HepG2 (cell line): ENCODE results near the gene ACTN4. TPM values are rescaled to one million over a fixed set of nuclear protein-coding genes. Genes with fewer than 3 reads are reported as not detected.
A peak's percentile ranks its signal among the peaks of the same experiment; 100 is the strongest.

Experiments
- BORCS8-MEF2B ChIP-seq: sonication (generic); formaldehyde crosslinking; IDR thresholded peaks from 2 replicates; pipeline ENCODE4 v1.8.0; 2022; ENCODE audit warnings: mild to moderate bottlenecking, missing genetic modification reagents
- BRCA1 ChIP-seq: sonication (generic); formaldehyde crosslinking; IDR thresholded peaks from 2 replicates; pipeline ENCODE4 v1.4.0; 2020; ENCODE audit warnings: missing genetic modification reagents
- ELF3 ChIP-seq: IDR thresholded peaks from 2 replicates; pipeline ENCODE4 v1.6.1; 2016; ENCODE audit warnings: missing genetic modification reagents, missing compliant biosample characterization
- FIP1L1 ChIP-seq: fragments of 200-400 bp; formaldehyde crosslinking; IDR thresholded peaks from 2 replicates; pipeline ENCODE4 v1.6.1; 2018; ENCODE audit warnings: low read depth, mild to moderate bottlenecking, low read length, moderate library complexity, borderline replicate concordance; ENCODE audit not compliant: insufficient read depth
- HOXA3 ChIP-seq: sonication (generic); formaldehyde crosslinking; IDR thresholded peaks from 2 replicates; pipeline ENCODE4 v1.5.0; 2020; ENCODE audit warnings: missing genetic modification reagents
- JUNB ChIP-seq: sonication (generic); formaldehyde crosslinking; IDR thresholded peaks from 2 replicates; pipeline ENCODE4 v1.8.0; 2022; ENCODE audit warnings: missing genetic modification reagents, mild to moderate bottlenecking, borderline replicate concordance
- RFX1 ChIP-seq: fragments of 450-650 bp; IDR thresholded peaks from 2 replicates; pipeline ENCODE4 v1.6.1; 2017
- SMARCC2 ChIP-seq: fragments of 450-650 bp; IDR thresholded peaks from 2 replicates; pipeline ENCODE4 v1.6.1; 2017; ENCODE audit warnings: antibody characterized with exemption, mild to moderate bottlenecking
- SNAI1 ChIP-seq: sonication (generic); formaldehyde crosslinking; IDR thresholded peaks from 2 replicates; pipeline ENCODE4 v1.5.0; 2020; ENCODE audit warnings: mild to moderate bottlenecking, missing genetic modification reagents, borderline replicate concordance
- TERF1 ChIP-seq: sonication (generic); formaldehyde crosslinking; IDR thresholded peaks from 2 replicates; pipeline ENCODE4 v1.8.0; 2022; ENCODE audit warnings: mild to moderate bottlenecking, missing genetic modification reagents, moderate library complexity
- YEATS4 ChIP-seq: sonication (generic); formaldehyde crosslinking; IDR thresholded peaks from 2 replicates; pipeline ENCODE4 v1.4.0; 2020; ENCODE audit warnings: missing genetic modification reagents, borderline replicate concordance
- ZBTB26 ChIP-seq: IDR thresholded peaks from 2 replicates; pipeline ENCODE4 v1.6.1; 2016; ENCODE audit warnings: missing compliant biosample characterization, missing genetic modification reagents, borderline replicate concordance
- ZNF224 ChIP-seq: sonication (generic); formaldehyde crosslinking; IDR thresholded peaks from 2 replicates; pipeline ENCODE4 v1.5.0; 2020; ENCODE audit warnings: mild to moderate bottlenecking, missing genetic modification reagents
- ZNF382 ChIP-seq: sonication (generic); formaldehyde crosslinking; IDR thresholded peaks from 2 replicates; pipeline ENCODE4 v1.5.0; 2020; ENCODE audit warnings: missing genetic modification reagents, mild to moderate bottlenecking, borderline replicate concordance
- ZNF670 ChIP-seq: sonication (generic); formaldehyde crosslinking; IDR thresholded peaks from 2 replicates; pipeline ENCODE4 v1.8.0; 2022; ENCODE audit warnings: mild to moderate bottlenecking, missing genetic modification reagents, borderline replicate concordance
- ZNF709 ChIP-seq: sonication (generic); formaldehyde crosslinking; IDR thresholded peaks from 2 replicates; pipeline ENCODE4 v1.5.0; 2020; ENCODE audit warnings: mild to moderate bottlenecking, missing genetic modification reagents
- polyA plus RNA-seq, 8 experiments: library from polyadenylated mRNA; depleted of rRNA in 3 of 8; stranded (reverse) in 7 of 8; unstranded in 1 of 8; fragments of >200 nt; fragmentation: Illumina TruSeq in 4 of 8; extraction: Trizol in 4 of 8; gene quantifications; 2 replicates each; pipeline versions ENCODE4 v1.2.1 to v1.2.3, GENCODE V29; 2011 to 2016; ENCODE audit warnings: low read depth in 4 of 8, missing spikeins in 1 of 8, mixed read lengths in 1 of 8; ENCODE audit not compliant: insufficient read depth in 1 of 8
- total RNA-seq, 5 experiments: library from RNA; depleted of rRNA; stranded (reverse); fragments of >200 nt; fragmentation: Illumina TruSeq; extraction: Trizol; gene quantifications; 2 replicates each; pipeline ENCODE4 v1.2.3, GENCODE V29; 2016; ENCODE audit warnings: low read depth in 1 of 5
- TF ChIP-seq, protein P1 (sequence below): sonication (generic); formaldehyde crosslinking; IDR thresholded peaks from 2 replicates; pipeline ENCODE4 v1.5.1; 2020; ENCODE audit warnings: mild to moderate bottlenecking, moderate library complexity, missing genetic modification reagents
- TF ChIP-seq, protein P2 (sequence below): sonication (generic); formaldehyde crosslinking; IDR thresholded peaks from 2 replicates; pipeline ENCODE4 v1.5.1; 2020; ENCODE audit warnings: mild to moderate bottlenecking, missing genetic modification reagents, borderline replicate concordance

Gene ACTN4
- total and polyA plus RNA-seq, 2 of the 13 experiments (the other 11 are each of a cell fraction or from before 2014, with no cell fraction given): 171 to 192 TPM

DNA sequence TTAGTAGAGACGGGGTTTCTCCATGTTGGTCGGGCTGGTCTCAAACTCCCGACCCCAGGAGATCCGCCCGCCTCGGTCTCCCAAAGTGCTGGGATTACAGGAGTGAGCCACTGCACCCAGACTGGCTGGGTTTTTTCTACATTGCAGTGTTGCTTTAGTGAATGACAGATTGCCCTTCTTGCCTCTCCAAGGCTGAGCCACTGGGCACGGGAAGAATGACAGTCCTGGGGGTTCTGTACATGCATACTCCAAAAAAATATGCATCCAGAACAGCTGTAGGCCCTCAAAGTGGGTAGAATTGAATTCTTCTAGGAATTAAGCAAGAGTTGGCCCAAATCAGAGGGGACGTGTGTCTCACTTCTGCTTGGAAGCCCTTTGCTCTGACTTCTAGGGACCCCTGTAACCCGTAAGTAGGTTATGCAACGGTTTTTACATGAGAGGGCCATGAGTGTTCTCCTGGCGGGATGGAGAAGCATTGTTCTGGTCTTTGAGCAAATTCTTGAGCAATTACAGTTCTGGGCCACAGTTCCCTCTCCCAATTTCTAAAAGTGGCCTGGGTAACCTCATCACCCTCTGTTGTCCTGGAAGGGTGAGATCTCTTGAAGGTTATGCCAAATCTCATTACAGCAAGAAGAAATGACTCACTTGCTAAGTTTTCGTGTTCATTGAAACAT lies 3.6 kb downstream of the ACTN4 start (continued):
- no peak for TF ChIP-seq HOXA3 (CRISPR knock-in tag)
- TF ChIP-seq ZNF709 (CRISPR knock-in tag): no peak
- TF ChIP-seq ZBTB26 (CRISPR knock-in tag): 0 out of 2 replicates have a peak, but pooled peaks have one; percentile 46
- TF ChIP-seq, protein P1, sequence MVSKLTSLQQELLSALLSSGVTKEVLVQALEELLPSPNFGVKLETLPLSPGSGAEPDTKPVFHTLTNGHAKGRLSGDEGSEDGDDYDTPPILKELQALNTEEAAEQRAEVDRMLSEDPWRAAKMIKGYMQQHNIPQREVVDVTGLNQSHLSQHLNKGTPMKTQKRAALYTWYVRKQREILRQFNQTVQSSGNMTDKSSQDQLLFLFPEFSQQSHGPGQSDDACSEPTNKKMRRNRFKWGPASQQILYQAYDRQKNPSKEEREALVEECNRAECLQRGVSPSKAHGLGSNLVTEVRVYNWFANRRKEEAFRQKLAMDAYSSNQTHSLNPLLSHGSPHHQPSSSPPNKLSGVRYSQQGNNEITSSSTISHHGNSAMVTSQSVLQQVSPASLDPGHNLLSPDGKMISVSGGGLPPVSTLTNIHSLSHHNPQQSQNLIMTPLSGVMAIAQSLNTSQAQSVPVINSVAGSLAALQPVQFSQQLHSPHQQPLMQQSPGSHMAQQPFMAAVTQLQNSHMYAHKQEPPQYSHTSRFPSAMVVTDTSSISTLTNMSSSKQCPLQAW (CRISPR knock-in tag): no peak
- no peak for TF ChIP-seq ZNF382
- TF ChIP-seq, protein P2, sequence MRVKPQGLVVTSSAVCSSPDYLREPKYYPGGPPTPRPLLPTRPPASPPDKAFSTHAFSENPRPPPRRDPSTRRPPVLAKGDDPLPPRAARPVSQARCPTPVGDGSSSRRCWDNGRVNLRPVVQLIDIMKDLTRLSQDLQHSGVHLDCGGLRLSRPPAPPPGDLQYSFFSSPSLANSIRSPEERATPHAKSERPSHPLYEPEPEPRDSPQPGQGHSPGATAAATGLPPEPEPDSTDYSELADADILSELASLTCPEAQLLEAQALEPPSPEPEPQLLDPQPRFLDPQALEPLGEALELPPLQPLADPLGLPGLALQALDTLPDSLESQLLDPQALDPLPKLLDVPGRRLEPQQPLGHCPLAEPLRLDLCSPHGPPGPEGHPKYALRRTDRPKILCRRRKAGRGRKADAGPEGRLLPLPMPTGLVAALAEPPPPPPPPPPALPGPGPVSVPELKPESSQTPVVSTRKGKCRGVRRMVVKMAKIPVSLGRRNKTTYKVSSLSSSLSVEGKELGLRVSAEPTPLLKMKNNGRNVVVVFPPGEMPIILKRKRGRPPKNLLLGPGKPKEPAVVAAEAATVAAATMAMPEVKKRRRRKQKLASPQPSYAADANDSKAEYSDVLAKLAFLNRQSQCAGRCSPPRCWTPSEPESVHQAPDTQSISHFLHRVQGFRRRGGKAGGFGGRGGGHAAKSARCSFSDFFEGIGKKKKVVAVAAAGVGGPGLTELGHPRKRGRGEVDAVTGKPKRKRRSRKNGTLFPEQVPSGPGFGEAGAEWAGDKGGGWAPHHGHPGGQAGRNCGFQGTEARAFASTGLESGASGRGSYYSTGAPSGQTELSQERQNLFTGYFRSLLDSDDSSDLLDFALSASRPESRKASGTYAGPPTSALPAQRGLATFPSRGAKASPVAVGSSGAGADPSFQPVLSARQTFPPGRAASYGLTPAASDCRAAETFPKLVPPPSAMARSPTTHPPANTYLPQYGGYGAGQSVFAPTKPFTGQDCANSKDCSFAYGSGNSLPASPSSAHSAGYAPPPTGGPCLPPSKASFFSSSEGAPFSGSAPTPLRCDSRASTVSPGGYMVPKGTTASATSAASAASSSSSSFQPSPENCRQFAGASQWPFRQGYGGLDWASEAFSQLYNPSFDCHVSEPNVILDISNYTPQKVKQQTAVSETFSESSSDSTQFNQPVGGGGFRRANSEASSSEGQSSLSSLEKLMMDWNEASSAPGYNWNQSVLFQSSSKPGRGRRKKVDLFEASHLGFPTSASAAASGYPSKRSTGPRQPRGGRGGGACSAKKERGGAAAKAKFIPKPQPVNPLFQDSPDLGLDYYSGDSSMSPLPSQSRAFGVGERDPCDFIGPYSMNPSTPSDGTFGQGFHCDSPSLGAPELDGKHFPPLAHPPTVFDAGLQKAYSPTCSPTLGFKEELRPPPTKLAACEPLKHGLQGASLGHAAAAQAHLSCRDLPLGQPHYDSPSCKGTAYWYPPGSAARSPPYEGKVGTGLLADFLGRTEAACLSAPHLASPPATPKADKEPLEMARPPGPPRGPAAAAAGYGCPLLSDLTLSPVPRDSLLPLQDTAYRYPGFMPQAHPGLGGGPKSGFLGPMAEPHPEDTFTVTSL (CRISPR knock-in tag): no peak
- no peak for TF ChIP-seq JUNB (CRISPR knock-in tag)
- no peak for TF ChIP-seq BRCA1 (CRISPR knock-in tag)
- no peak for TF ChIP-seq TERF1 (CRISPR knock-in tag)
- TF ChIP-seq SMARCC2: no peak
- no peak for TF ChIP-seq FIP1L1
- TF ChIP-seq BORCS8-MEF2B (CRISPR knock-in tag): no peak
- no peak for TF ChIP-seq ZNF670 (CRISPR knock-in tag)
- TF ChIP-seq YEATS4: no peak
- TF ChIP-seq ELF3: no peak
- TF ChIP-seq SNAI1 (CRISPR knock-in tag): no peak
- TF ChIP-seq RFX1: no peak
- TF ChIP-seq ZNF224 (CRISPR knock-in tag): no peak
